Lung (tissue), 12 donors: ENCODE data around the gene KCTD17. TPM values are rescaled to one million over a fixed set of nuclear protein-coding genes. Genes with fewer than 3 reads are reported as not detected.

Experiments
- ATAC-seq: fragments of 200-7000 bp; cut with Tn5 transposase; one replicate; pipeline ENCODE4 v1.9.1; 2020; ENCODE audit warnings: moderate number of reproducible peaks; ENCODE audit not compliant: insufficient read depth, low FRiP score
- DNase-seq, 3 donors: peaks; one replicate each; pipeline ENCODE4 v3.0.0-alpha.2; 2013 to 2017
- H3K27ac ChIP-seq, 2 donors: one replicate each; pipeline ENCODE4 v1.5.1; 2013; ENCODE audit warnings: mild to moderate bottlenecking in 2 of 2, moderate library complexity in 2 of 2, control low read depth in 1 of 2, inconsistent platforms in 1 of 2, low read depth in 1 of 2, low read length in 1 of 2
- H3K27me3 ChIP-seq, 3 donors: one replicate each; pipeline ENCODE4 v1.5.1; 2013; ENCODE audit warnings: low read length in 2 of 3; ENCODE audit not compliant: control insufficient read depth in 3 of 3, insufficient read depth in 3 of 3
- H3K36me3 ChIP-seq, 4 donors: one replicate each; pipeline ENCODE4 v1.5.1; 2013; ENCODE audit warnings: low read length in 4 of 4, mild to moderate bottlenecking in 1 of 4, moderate library complexity in 1 of 4; ENCODE audit not compliant: control insufficient read depth in 4 of 4, insufficient read depth in 4 of 4
- H3K4me1 ChIP-seq, 5 donors: one replicate each; pipeline ENCODE4 v1.5.1; 2013; ENCODE audit warnings: low read length in 5 of 5, mild to moderate bottlenecking in 2 of 5, moderate library complexity in 1 of 5; ENCODE audit not compliant: control insufficient read depth in 5 of 5, insufficient read depth in 5 of 5
- H3K4me3 ChIP-seq: one replicate; pipeline ENCODE4 v1.5.1; 2013; ENCODE audit warnings: mild to moderate bottlenecking, control low read depth, moderate library complexity
- H3K9ac ChIP-seq, 2 donors: one replicate each; pipeline ENCODE4 v1.5.1; 2013; ENCODE audit warnings: low read length in 2 of 2, control low read depth in 1 of 2; ENCODE audit not compliant: insufficient read depth in 1 of 2
- H3K9me3 ChIP-seq, 4 donors: one replicate each; pipeline ENCODE4 v1.5.1; 2013; ENCODE audit warnings: low read length in 3 of 4, mild to moderate bottlenecking in 1 of 4, moderate library complexity in 1 of 4; ENCODE audit not compliant: control insufficient read depth in 4 of 4, insufficient read depth in 3 of 4
- WGBS, 2 donors: extraction: QIAGEN DNeasy Blood & Tissue Kit; methylation state at CpG; one replicate each; pipeline ENCODE4 v1.1.7; 2013; 5-methylcytosine and 5-hydroxymethylcytosine counted together
- polyA plus RNA-seq, 2 donors: library from polyadenylated mRNA; stranded (reverse); fragments of 200-250 nt; gene quantifications; one replicate each; pipeline ENCODE4 v1.2.1, GENCODE V29; 2013
- total RNA-seq, 2 donors: library from RNA; depleted of rRNA in 1 of 2; stranded (reverse); fragments of >200 nt in 1 of 2; gene quantifications; one replicate each; pipeline ENCODE4 v1.2.1, GENCODE V29; 2014 to 2021
- TF ChIP-seq, protein P1 (sequence below): IDR thresholded peaks from 2 replicates; pipeline ENCODE4 v1.5.1; 2012; ENCODE audit warnings: mild to moderate bottlenecking; ENCODE audit errors: control extremely low read depth, extremely low read depth
- donor health status: control.
- donor health status: control.
- donor health status: Bipolar disorder and iron deficiency.
- donor health status: healthy.
- donor health status: DM: yes; HTN: yes; CAD: no.

KCTD17 gene
- total and polyA plus RNA-seq, 4 donors: 9.7 to 26.0 (median 18.3) TPM

DNA sequence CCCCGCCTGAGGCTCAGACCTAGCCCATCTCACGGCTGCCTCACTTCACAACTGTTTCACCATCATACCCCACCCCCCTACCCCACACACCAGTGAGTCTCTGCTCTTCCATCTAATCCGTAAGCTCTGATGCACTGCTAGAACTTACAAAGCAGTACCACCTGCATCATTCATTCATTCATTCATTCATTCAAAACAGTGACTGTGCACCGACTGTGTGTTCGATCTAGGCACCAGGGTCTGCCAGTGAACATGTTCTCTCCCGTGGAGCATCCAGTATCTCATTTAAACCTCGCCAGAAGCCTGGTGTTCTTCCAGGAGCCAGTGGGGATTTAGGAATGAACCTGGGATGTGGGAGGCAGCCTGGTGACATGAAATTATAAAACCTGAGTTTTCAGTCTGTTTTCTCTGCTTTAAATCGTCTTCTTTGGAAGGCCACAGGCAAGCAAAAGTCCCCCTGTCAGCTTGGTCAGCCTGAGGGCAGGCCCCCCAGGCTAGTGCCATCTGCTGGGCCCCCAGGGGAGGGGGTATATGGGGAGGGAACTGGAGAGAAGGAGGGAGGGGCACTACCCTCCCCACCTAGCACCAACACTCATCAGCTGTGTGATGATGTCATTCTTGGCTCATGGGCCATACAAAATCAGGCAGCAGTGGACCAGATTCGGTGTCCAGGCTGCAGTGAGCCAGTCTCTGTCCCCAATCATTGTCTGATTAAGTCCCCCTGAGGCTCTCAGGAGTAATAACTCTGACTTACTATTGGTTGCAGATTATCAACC is 39.6 kb downstream of the KCTD17 start:
- ATAC-seq: no peak
- peaks cover 0 to under 1% (median 0%) of the 10 kb centered on the region in 3 donors for H3K27me3 ChIP-seq
- 85 to 86% methylated on average over 9 of the region's 9 CpGs for WGBS, 2 donors
- no peak overlapping the region for H3K4me3 ChIP-seq
- H3K27ac ChIP-seq: no peak overlapping the region
- H3K9ac ChIP-seq: no peak overlapping the region
- TF ChIP-seq, protein P1, sequence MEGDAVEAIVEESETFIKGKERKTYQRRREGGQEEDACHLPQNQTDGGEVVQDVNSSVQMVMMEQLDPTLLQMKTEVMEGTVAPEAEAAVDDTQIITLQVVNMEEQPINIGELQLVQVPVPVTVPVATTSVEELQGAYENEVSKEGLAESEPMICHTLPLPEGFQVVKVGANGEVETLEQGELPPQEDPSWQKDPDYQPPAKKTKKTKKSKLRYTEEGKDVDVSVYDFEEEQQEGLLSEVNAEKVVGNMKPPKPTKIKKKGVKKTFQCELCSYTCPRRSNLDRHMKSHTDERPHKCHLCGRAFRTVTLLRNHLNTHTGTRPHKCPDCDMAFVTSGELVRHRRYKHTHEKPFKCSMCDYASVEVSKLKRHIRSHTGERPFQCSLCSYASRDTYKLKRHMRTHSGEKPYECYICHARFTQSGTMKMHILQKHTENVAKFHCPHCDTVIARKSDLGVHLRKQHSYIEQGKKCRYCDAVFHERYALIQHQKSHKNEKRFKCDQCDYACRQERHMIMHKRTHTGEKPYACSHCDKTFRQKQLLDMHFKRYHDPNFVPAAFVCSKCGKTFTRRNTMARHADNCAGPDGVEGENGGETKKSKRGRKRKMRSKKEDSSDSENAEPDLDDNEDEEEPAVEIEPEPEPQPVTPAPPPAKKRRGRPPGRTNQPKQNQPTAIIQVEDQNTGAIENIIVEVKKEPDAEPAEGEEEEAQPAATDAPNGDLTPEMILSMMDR: no peak
- H3K36me3 ChIP-seq: no peaks in the 10 kb centered on the region
- no peaks in the 10 kb centered on the region for H3K9me3 ChIP-seq
- H3K4me1 ChIP-seq: no peaks in the 10 kb centered on the region
- DNase-seq: no peak

DNA sequence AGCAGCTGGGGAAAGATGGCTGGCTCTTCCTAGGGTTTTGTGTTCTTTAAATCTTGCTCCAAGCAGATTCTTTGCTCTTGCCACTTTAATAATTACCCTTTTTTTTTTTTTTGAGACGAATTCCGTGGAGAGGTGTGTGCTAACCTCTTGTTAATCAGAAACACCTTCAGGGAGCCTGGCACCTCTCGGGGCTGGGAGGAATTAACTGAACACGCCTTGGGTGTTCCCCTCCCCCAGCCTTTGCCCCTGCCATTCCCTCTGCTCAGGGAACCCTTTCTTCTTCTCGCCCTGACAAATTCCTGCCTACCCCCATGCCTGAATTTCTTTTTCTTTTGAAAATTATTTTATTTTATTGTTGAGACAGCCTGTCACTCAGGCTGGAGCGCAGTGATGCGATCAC is 40.5 kb downstream of the KCTD17 start:
- H3K9me3 ChIP-seq: no peaks in the 10 kb centered on the region
- H3K4me3 ChIP-seq: no peak overlapping the region
- H3K4me1 ChIP-seq: no peaks in the 10 kb centered on the region
- H3K36me3 ChIP-seq: no peaks in the 10 kb centered on the region
- DNase-seq (peak in 2 of 3 donors; percentile 39 to 53), ATAC-seq (no peak)
- WGBS, 2 donors: 72 to 83% methylated on average over 7 of the region's 7 CpGs
- H3K27me3 ChIP-seq: peaks cover 0 to 3% (median 0%) of the 10 kb centered on the region in 3 donors
- H3K27ac ChIP-seq: no peak overlapping the region
- H3K9ac ChIP-seq: no peak overlapping the region
- TF ChIP-seq, protein P1: no peak

DNA sequence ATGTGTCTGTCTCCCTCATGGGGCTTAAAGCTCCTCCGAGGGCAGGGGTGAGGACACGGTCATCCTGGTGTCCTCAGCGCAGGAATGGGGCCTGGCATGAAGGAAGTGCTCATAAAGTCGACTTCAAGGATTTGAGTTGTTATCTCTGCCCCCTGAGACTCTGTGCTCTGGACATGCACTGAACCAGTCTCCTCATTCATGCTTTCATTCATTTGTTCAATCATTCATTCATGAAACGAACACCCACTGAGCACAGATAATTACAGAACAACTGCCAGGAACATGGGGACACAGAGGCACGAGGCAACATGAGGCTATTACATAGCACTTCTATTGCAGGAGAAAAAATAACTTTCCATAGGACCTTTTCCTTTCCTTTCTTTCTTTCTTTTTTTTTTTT is 41.5 kb downstream of the KCTD17 start:
- 65 to 74% methylated on average over 6 of the region's 6 CpGs for WGBS, 2 donors
- ATAC-seq: no peak

More for the DNA sequence above, 41.5 kb downstream of the KCTD17 start:
- no peak overlapping the region for H3K9ac ChIP-seq
- H3K4me1 ChIP-seq: no peaks in the 10 kb centered on the region
- no peak for DNase-seq
- no peak overlapping the region for H3K27ac ChIP-seq
- no peaks in the 10 kb centered on the region for H3K36me3 ChIP-seq
- H3K9me3 ChIP-seq: no peaks in the 10 kb centered on the region
- peaks cover 0 to 3% (median 3%) of the 10 kb centered on the region in 3 donors for H3K27me3 ChIP-seq
- TF ChIP-seq, protein P1: no peak
- no peak overlapping the region for H3K4me3 ChIP-seq
